ENCODE results near the gene SLC2A4RG.

DNA sequence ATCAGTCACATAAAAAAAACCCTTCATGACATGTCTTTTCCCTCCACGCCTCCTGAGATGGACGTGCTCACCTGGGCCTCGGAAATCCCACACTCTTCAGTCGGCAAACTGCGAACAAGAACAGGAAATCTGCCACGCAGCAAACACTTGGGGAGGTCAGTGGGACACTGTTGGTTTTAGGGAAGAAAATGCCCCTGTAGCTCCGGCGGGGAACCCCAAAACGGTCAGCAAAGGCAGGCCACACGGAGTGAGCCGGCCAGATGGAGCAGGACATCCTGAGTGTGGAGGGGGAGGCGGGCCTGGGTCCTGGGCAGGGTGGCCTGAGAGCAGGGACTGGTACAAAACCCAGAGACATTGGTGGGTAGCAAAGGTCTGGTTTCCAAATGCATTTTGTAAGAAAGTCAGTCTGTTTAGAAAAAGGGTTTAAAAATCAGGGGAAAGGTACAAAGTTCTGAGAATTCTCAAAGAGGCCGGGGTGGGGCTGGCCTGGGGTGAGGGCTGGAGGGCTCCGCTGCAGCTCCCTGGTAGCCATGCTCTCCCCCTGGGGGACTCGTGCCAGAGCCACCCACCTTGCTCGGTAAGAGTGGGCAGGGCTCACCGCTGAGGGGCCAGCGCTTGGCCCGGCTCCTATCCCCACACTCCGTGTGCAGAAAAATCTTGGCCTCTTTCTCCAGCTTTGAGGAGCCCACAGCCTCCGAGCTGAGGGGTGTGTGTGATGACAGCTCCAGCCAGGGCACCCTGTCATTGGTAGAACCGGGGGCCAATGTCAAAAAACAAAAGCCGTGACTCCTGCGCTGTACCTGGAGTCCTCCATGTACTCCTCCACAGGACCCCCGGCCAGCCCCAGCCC is 5.2 kb downstream of the SLC2A4RG start:
- TF ChIP-seq, protein P1, sequence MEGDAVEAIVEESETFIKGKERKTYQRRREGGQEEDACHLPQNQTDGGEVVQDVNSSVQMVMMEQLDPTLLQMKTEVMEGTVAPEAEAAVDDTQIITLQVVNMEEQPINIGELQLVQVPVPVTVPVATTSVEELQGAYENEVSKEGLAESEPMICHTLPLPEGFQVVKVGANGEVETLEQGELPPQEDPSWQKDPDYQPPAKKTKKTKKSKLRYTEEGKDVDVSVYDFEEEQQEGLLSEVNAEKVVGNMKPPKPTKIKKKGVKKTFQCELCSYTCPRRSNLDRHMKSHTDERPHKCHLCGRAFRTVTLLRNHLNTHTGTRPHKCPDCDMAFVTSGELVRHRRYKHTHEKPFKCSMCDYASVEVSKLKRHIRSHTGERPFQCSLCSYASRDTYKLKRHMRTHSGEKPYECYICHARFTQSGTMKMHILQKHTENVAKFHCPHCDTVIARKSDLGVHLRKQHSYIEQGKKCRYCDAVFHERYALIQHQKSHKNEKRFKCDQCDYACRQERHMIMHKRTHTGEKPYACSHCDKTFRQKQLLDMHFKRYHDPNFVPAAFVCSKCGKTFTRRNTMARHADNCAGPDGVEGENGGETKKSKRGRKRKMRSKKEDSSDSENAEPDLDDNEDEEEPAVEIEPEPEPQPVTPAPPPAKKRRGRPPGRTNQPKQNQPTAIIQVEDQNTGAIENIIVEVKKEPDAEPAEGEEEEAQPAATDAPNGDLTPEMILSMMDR (IDR thresholded peaks at IDR 0.05): no peak
- no peak for TF ChIP-seq POLR2A (IDR thresholded peaks at IDR 0.05)
